ENCODE measurements around the gene PXDN.

The PXDN gene

GRCh38 chr2:1682181-1682440, 62.2 kb downstream of the PXDN start:
- CTCF ChIA-PET = no interaction called here

GRCh38 chr2:1681323-1682180, 62.8 kb downstream of the PXDN start:
- Histone ChIP-seq H3K4me3 (ENCODE audit: low read depth, low read length) (no peak overlapping the region), H3K9me3 (ENCODE audit: control insufficient read depth, insufficient read depth, low read depth, low read length) (no peaks in the 10 kb centered on the region), H3K36me3 (ENCODE audit: control insufficient read depth in 2 of 2, insufficient read depth in 1 of 2, low read length in 2 of 2) (peaks cover 19 to 52% of the 10 kb centered on the region in 2 experiments), H3K4me1 (ENCODE audit: control insufficient read depth, insufficient read depth, low read length) (no peaks in the 10 kb centered on the region), H3K27ac (ENCODE audit: extremely low read depth, low read depth, low read length) (no peak overlapping the region)
- POLR2A ChIA-PET = no interaction called here
- CTCF ChIA-PET = interaction anchor here (0.6 kb wide), 1 partner anchor 57 kb away, joined by 3 read pairs; no protein-coding TSS in a partner anchor
- TF ChIP-seq AEBP2 (tag by site-specific recombination; IDR thresholded peaks at IDR 0.05; ENCODE audit: borderline replicate concordance) (no peak), ZSCAN23 (tag by site-specific recombination; IDR thresholded peaks at IDR 0.05) (no peak)

More at GRCh38 chr2:1682181-1682440, 62.2 kb downstream of the PXDN start:
- POLR2A ChIA-PET = no interaction called here
- Histone ChIP-seq H3K4me1 (ENCODE audit: control insufficient read depth, insufficient read depth, low read length) (no peaks in the 10 kb centered on the region), H3K4me3 (ENCODE audit: low read depth, low read length) (no peak overlapping the region), H3K36me3 (ENCODE audit: control insufficient read depth in 2 of 2, insufficient read depth in 1 of 2, low read length in 2 of 2) (peaks cover 19 to 51% of the 10 kb centered on the region in 2 experiments), H3K9me3 (ENCODE audit: control insufficient read depth, insufficient read depth, low read depth, low read length) (no peaks in the 10 kb centered on the region), H3K27ac (ENCODE audit: extremely low read depth, low read depth, low read length) (no peak overlapping the region)
- TF ChIP-seq ZNF449 (tag by site-specific recombination; IDR thresholded peaks at IDR 0.05) (no peak), ZNF19 (tag by site-specific recombination; IDR thresholded peaks at IDR 0.05; ENCODE audit: low read depth) (no peak), ZNF37A (tag by site-specific recombination; IDR thresholded peaks at IDR 0.05) (no peak), ZNF169 (tag by site-specific recombination; IDR thresholded peaks at IDR 0.05) (no peak), ZNF23 (tag by site-specific recombination; IDR thresholded peaks at IDR 0.05; ENCODE audit: borderline replicate concordance) (no peak), BCL11A (tag by site-specific recombination; IDR thresholded peaks at IDR 0.05; ENCODE audit: low read depth) (no peak), ZNF529 (tag by site-specific recombination; IDR thresholded peaks at IDR 0.05; ENCODE audit: insufficient replicate concordance) (no peak), ZNF223 (tag by site-specific recombination; IDR thresholded peaks at IDR 0.05) (no peak), ZNF211 (tag by site-specific recombination; IDR thresholded peaks at IDR 0.05; ENCODE audit: low read depth) (no peak), BCL6B (tag by site-specific recombination; IDR thresholded peaks at IDR 0.05) (no peak), PRDM4 (tag by site-specific recombination; IDR thresholded peaks at IDR 0.05) (no peak)

GRCh38 chr2:1681017-1681318, 63.3 kb downstream of the PXDN start:
- ChIA-PET CTCF (interaction anchor here (0.6 kb wide), 1 partner anchor 89 kb away, joined by 3 read pairs; no protein-coding TSS in a partner anchor), POLR2A (no interaction called here)
- no peaks in the 10 kb centered on the region for H3K9me3 ChIP-seq (ENCODE audit: control insufficient read depth, insufficient read depth, low read depth, low read length)
- no peak overlapping the region for H3K27ac ChIP-seq (ENCODE audit: extremely low read depth, low read depth, low read length)
- no peaks in the 10 kb centered on the region for H3K4me1 ChIP-seq (ENCODE audit: control insufficient read depth, insufficient read depth, low read length)
- H3K4me3 ChIP-seq (ENCODE audit: low read depth, low read length) = no peak overlapping the region
- peaks cover 19 to 55% of the 10 kb centered on the region in 2 experiments for H3K36me3 ChIP-seq (ENCODE audit: control insufficient read depth in 2 of 2, insufficient read depth in 1 of 2, low read length in 2 of 2)
- TF ChIP-seq ZNF837 (tag by site-specific recombination; IDR thresholded peaks at IDR 0.05) = no peak
- no peak for TF ChIP-seq ZNF174 (tag by site-specific recombination; IDR thresholded peaks at IDR 0.05)
- TF ChIP-seq ZNF350 (tag by site-specific recombination; IDR thresholded peaks at IDR 0.05) = no peak
- TF ChIP-seq ZNF600 (tag by site-specific recombination; IDR thresholded peaks at IDR 0.05) = no peak
- TF ChIP-seq ZBTB8A (tag by site-specific recombination; IDR thresholded peaks at IDR 0.05) = no peak
- no peak for TF ChIP-seq PRDM6 (tag by site-specific recombination; IDR thresholded peaks at IDR 0.05)
- TF ChIP-seq HOXC10 (CRISPR knock-in tag; IDR thresholded peaks at IDR 0.05) = no peak
- no peak for TF ChIP-seq ZNF132 (tag by site-specific recombination; IDR thresholded peaks at IDR 0.05; ENCODE audit: borderline replicate concordance)

All from HEK293 (cell line).